HG03432 (cell line): ENCODE data around the gene ALG3.

ENCODE experiments used
- ATAC-seq: cut with Tn5 transposase; IDR thresholded peaks from one replicate; pipeline ENCODE4 v1.9.1; 2021; ENCODE audit warnings: mild to moderate bottlenecking, moderate library complexity; ENCODE audit not compliant: unreplicated experiment

Gene ALG3

GRCh38 chr3:184260724-184261269 is 12.0 kb upstream of the ALG3 start:
- ATAC-seq = no peak

GRCh38 chr3:184259878-184260723 is 11.3 kb upstream of the ALG3 start:
- no peak for ATAC-seq

GRCh38 chr3:184259396-184259877 is 10.7 kb upstream of the ALG3 start:
- ATAC-seq = no peak

- no peak for ATAC-seq
Measured at GRCh38 chr3:184258926-184259325, 10.2 kb upstream of the ALG3 start.

- no peak for ATAC-seq
Measured at GRCh38 chr3:184257083-184257915, 8.5 kb upstream of the ALG3 start.

GRCh38 chr3:184255291-184256039 is 6.7 kb upstream of the ALG3 start:
- no peak for ATAC-seq

- ATAC-seq = peak; percentile 71
Measured at GRCh38 chr3:184250167-184250828, 1.5 kb upstream of the ALG3 start.

- peak; percentile 90 for ATAC-seq
Measured at GRCh38 chr3:184249412-184250166, 827 bp upstream of the ALG3 start, which contains the start of gene EEF1AKMT4. Gene EEF1AKMT4, plus strand, starts transcription at chr3:184249672. Its CDS starts 23 bp downstream, at chr3:184249695.

GRCh38 chr3:184242297-184242685 is 6.5 kb downstream of the ALG3 start:
- ATAC-seq = no peak

GRCh38 chr3:184241447-184242296 is 7.1 kb downstream of the ALG3 start:
- no peak for ATAC-seq

GRCh38 chr3:184241141-184241446 is 7.7 kb downstream of the ALG3 start:
- ATAC-seq = no peak

- no peak for ATAC-seq
Measured at GRCh38 chr3:184240384-184241140, 8.2 kb downstream of the ALG3 start.

- no peak for ATAC-seq
Measured at GRCh38 chr3:184239708-184240107, 9.1 kb downstream of the ALG3 start.

GRCh38 chr3:184239221-184239620 is 9.5 kb downstream of the ALG3 start:
- ATAC-seq = no peak

GRCh38 chr3:184238246-184238818 is 10.4 kb downstream of the ALG3 start:
- ATAC-seq = no peak

GRCh38 chr3:184237807-184238206 is 11.0 kb downstream of the ALG3 start:
- ATAC-seq = no peak

GRCh38 chr3:184237211-184237610 is 11.6 kb downstream of the ALG3 start:
- no peak for ATAC-seq

- ATAC-seq = no peak
Measured at GRCh38 chr3:184236636-184237035, 12.1 kb downstream of the ALG3 start.
